Activated B cell treated with CpG ODN at 0.5 μM for 24 hours (primary cell): ENCODE results near the gene MAGEB4. TPM values are rescaled to one million over a fixed set of nuclear protein-coding genes. Genes with fewer than 3 reads are reported as not detected.

ENCODE experiments used
- ATAC-seq: fragments of 200-7000 bp; cut with Tn5 transposase; one replicate; pipeline ENCODE4 v1.10.0; 2021; ENCODE audit warnings: low read depth, mild to moderate bottlenecking, moderate library complexity
- CTCF ChIA-PET: fragments of 350-600 bp; sonication (Branson Sonifier 250); formaldehyde crosslinking; loops from one replicate; lab custom pipeline; 2021; ENCODE audit warnings: antibody characterized with exemption; lab: Charles Lee
- POLR2A ChIA-PET: fragments of 350-600 bp; sonication (Branson Sonifier 250); formaldehyde crosslinking; loops from one replicate; lab custom pipeline; 2021; ENCODE audit warnings: antibody characterized with exemption; lab: Charles Lee
- DNase-seq: peaks from one replicate; pipeline ENCODE4 v3.0.0; 2022
- H3K27ac Mint-ChIP-seq: one replicate; pipeline ENCODE4 v1.8.0; 2020; ENCODE audit warnings: mixed read lengths
- H3K27me3 Mint-ChIP-seq: one replicate; pipeline ENCODE4 v1.8.0; 2021; ENCODE audit warnings: mixed read lengths
- H3K36me3 Mint-ChIP-seq: one replicate; pipeline ENCODE4 v1.8.0; 2021; ENCODE audit warnings: low read depth, mixed read lengths
- H3K4me1 Mint-ChIP-seq: one replicate; pipeline ENCODE4 v1.8.0; 2021; ENCODE audit warnings: mixed read lengths
- H3K4me3 Mint-ChIP-seq: one replicate; pipeline ENCODE4 v1.8.0; 2020; ENCODE audit warnings: mild to moderate bottlenecking, mixed read lengths
- H3K9me3 Mint-ChIP-seq: one replicate; pipeline ENCODE4 v1.8.0; 2020; ENCODE audit warnings: mixed read lengths
- CTCF ChIP-seq: fragments of 200-600 bp; IDR thresholded peaks from one replicate; pipeline ENCODE4 v1.8.0; 2022; ENCODE audit warnings: antibody characterized with exemption, mild to moderate bottlenecking
- intact Hi-C: fragments of 100-400 bp; cut with micrococcal nuclease; formaldehyde crosslinking; loops from one replicate; pipeline ENCODE4 v1.15.1; 2024
- total RNA-seq: library from RNA; stranded (reverse); gene quantifications from 2 replicates; pipeline ENCODE4 v1.2.3, GENCODE V29; 2022

MAGEB4 gene
- total RNA-seq, 1 donor from 2014 or later: not detected

- no peaks in the 10 kb centered on the region for H3K27me3 Mint-ChIP-seq
- intact Hi-C loops: no loop called here
- ATAC-seq (no peak), DNase-seq (no peak)
- no peak overlapping the region for H3K4me3 Mint-ChIP-seq
- H3K27ac Mint-ChIP-seq: no peak overlapping the region
- TF ChIP-seq CTCF: no peak
- no peaks in the 10 kb centered on the region for H3K9me3 Mint-ChIP-seq
- CTCF ChIA-PET: no interaction called here
- POLR2A ChIA-PET: no interaction called here
- no peaks in the 10 kb centered on the region for H3K4me1 Mint-ChIP-seq
- H3K36me3 Mint-ChIP-seq: no peaks in the 10 kb centered on the region
These were observed 19.2 kb downstream of the MAGEB4 start for GRCh38 chrX:30261012-30261411.

- no peak for DNase-seq
- H3K4me3 Mint-ChIP-seq: no peak overlapping the region
- H3K27ac Mint-ChIP-seq: no peak overlapping the region
- no peaks in the 10 kb centered on the region for H3K27me3 Mint-ChIP-seq
- no peak for TF ChIP-seq CTCF
- CTCF ChIA-PET: no interaction called here
- no peaks in the 10 kb centered on the region for H3K4me1 Mint-ChIP-seq
- no peaks in the 10 kb centered on the region for H3K36me3 Mint-ChIP-seq
- intact Hi-C loops: no loop called here
- no peaks in the 10 kb centered on the region for H3K9me3 Mint-ChIP-seq
- POLR2A ChIA-PET: no interaction called here
- no peak for ATAC-seq
These were observed 21.0 kb downstream of the MAGEB4 start for GRCh38 chrX:30262763-30263162.

GRCh38 chrX:30270639-30271038, 28.8 kb downstream of the MAGEB4 start:
- ChIA-PET CTCF (no interaction called here), POLR2A (no interaction called here)
- H3K4me3 Mint-ChIP-seq: no peak overlapping the region
- H3K27me3 Mint-ChIP-seq: no peaks in the 10 kb centered on the region
- no peak for TF ChIP-seq CTCF
- DNase-seq (no peak), ATAC-seq (no peak)
- no peaks in the 10 kb centered on the region for H3K36me3 Mint-ChIP-seq
- H3K4me1 Mint-ChIP-seq: no peaks in the 10 kb centered on the region
- intact Hi-C loops: loop anchor here (10.0 kb wide), 1 partner anchor 324 kb away; no protein-coding TSS in a partner anchor
- no peaks in the 10 kb centered on the region for H3K9me3 Mint-ChIP-seq
- H3K27ac Mint-ChIP-seq: no peak overlapping the region

- POLR2A ChIA-PET: no interaction called here
- Mint-ChIP-seq H3K27me3 (no peaks in the 10 kb centered on the region), H3K4me1 (no peaks in the 10 kb centered on the region), H3K4me3 (no peak overlapping the region), H3K36me3 (no peaks in the 10 kb centered on the region), H3K27ac (no peak overlapping the region), H3K9me3 (no peaks in the 10 kb centered on the region)
- TF ChIP-seq CTCF: no peak
- CTCF ChIA-PET: no interaction called here
- ATAC-seq (no peak), DNase-seq (no peak)
- intact Hi-C loops: loop anchor here (5.0 to 10.0 kb wide), 2 partner anchors 227 to 319 kb away; no protein-coding TSS in a partner anchor
These were observed 33.7 kb downstream of the MAGEB4 start for GRCh38 chrX:30275498-30275897.

GRCh38 chrX:30278365-30278764, 36.6 kb downstream of the MAGEB4 start:
- H3K36me3 Mint-ChIP-seq: no peaks in the 10 kb centered on the region
- POLR2A ChIA-PET: no interaction called here
- H3K27ac Mint-ChIP-seq: no peak overlapping the region
- no peak for ATAC-seq
- no peak overlapping the region for H3K4me3 Mint-ChIP-seq
- H3K9me3 Mint-ChIP-seq: no peaks in the 10 kb centered on the region
- no peaks in the 10 kb centered on the region for H3K4me1 Mint-ChIP-seq
- H3K27me3 Mint-ChIP-seq: no peaks in the 10 kb centered on the region
- no peak for DNase-seq
- no peak for TF ChIP-seq CTCF
- intact Hi-C loops: loop anchor here (5.0 to 10.0 kb wide), 2 partner anchors 224 to 316 kb away; no protein-coding TSS in a partner anchor
- CTCF ChIA-PET: no interaction called here
